ENCODE measurements around the gene TANC1. TPM values are rescaled to one million over a fixed set of nuclear protein-coding genes. Genes with fewer than 3 reads are reported as not detected.

The TANC1 gene
- total and polyA plus RNA-seq, 2 experiments from 2014 or later = 2.8 to 9.5 TPM

- H3K4me2 ChIP-seq = no peak overlapping the region
- H3K27me3 ChIP-seq (ENCODE audit: insufficient read depth) = no peaks in the 10 kb centered on the region
- no peak overlapping the region for H2AFZ ChIP-seq
- Mint-ChIP-seq H3K27me3 (ENCODE audit: insufficient read depth, low read depth, poor library complexity) (no peaks in the 10 kb centered on the region), H3K4me1 (peaks cover 15% of the 10 kb centered on the region), H3K27ac (no peak overlapping the region), H3K4me3 (no peak overlapping the region), H3K36me3 (ENCODE audit: low read depth) (no peaks in the 10 kb centered on the region), H3K9me3 (no peaks in the 10 kb centered on the region)
- no peak for DNase-seq (ENCODE audit: low spot score)
- no peak overlapping the region for H3K4me3 ChIP-seq
- H3K4me1 ChIP-seq (ENCODE audit: insufficient read depth) = peaks cover 5% of the 10 kb centered on the region; the same call in 1 of the 2 replicates
- no peaks in the 10 kb centered on the region for H3K9me2 ChIP-seq (ENCODE audit: insufficient read depth)
- H3K36me3 ChIP-seq (ENCODE audit: insufficient read depth) = no peaks in the 10 kb centered on the region
- H3K79me2 ChIP-seq (replicated peaks; ENCODE audit: insufficient read depth) = no peaks in the 10 kb centered on the region
- H3K27ac ChIP-seq (ENCODE audit: low read depth) = no peak overlapping the region
- no peaks in the 10 kb centered on the region for H4K20me1 ChIP-seq (replicated peaks; ENCODE audit: insufficient read depth)
- peak; percentile 40 for ATAC-seq
- H3F3A ChIP-seq (replicated peaks; ENCODE audit: low read depth) = no peaks in the 10 kb centered on the region
- TF ChIP-seq ZNF114 (CRISPR knock-in tag; IDR thresholded peaks at IDR 0.05) = no peak
- TF ChIP-seq EZH2phosphoT487 (IDR thresholded peaks at IDR 0.05; ENCODE audit: unreplicated experiment) = no peak
- TF ChIP-seq STAT1 (IDR thresholded peaks at IDR 0.05; ENCODE audit: unreplicated experiment) = no peak
Observed at GRCh38 chr2:159131267-159131913, 162.9 kb downstream of the TANC1 start.

- no peak overlapping the region for H3K4me3 Mint-ChIP-seq
- no peaks in the 10 kb centered on the region for H3K27me3 Mint-ChIP-seq (ENCODE audit: insufficient read depth, low read depth, poor library complexity)
- Histone ChIP-seq H3K27ac (ENCODE audit: low read depth) (no peak overlapping the region), H3K4me1 (ENCODE audit: insufficient read depth) (peaks cover 5% of the 10 kb centered on the region; the same call in 1 of the 2 replicates), H3K4me2 (no peak overlapping the region), H3F3A (replicated peaks; ENCODE audit: low read depth) (no peaks in the 10 kb centered on the region), H3K4me3 (no peak overlapping the region), H3K27me3 (ENCODE audit: insufficient read depth) (no peaks in the 10 kb centered on the region), H3K36me3 (ENCODE audit: insufficient read depth) (no peaks in the 10 kb centered on the region), H2AFZ (no peak overlapping the region), H4K20me1 (replicated peaks; ENCODE audit: insufficient read depth) (no peaks in the 10 kb centered on the region), H3K9me2 (ENCODE audit: insufficient read depth) (no peaks in the 10 kb centered on the region), H3K79me2 (replicated peaks; ENCODE audit: insufficient read depth) (no peaks in the 10 kb centered on the region)
- peaks cover 15% of the 10 kb centered on the region for H3K4me1 Mint-ChIP-seq
- H3K27ac Mint-ChIP-seq = no peak overlapping the region
- DNase-seq (ENCODE audit: low spot score) = no peak
- TF ChIP-seq, protein P1, sequence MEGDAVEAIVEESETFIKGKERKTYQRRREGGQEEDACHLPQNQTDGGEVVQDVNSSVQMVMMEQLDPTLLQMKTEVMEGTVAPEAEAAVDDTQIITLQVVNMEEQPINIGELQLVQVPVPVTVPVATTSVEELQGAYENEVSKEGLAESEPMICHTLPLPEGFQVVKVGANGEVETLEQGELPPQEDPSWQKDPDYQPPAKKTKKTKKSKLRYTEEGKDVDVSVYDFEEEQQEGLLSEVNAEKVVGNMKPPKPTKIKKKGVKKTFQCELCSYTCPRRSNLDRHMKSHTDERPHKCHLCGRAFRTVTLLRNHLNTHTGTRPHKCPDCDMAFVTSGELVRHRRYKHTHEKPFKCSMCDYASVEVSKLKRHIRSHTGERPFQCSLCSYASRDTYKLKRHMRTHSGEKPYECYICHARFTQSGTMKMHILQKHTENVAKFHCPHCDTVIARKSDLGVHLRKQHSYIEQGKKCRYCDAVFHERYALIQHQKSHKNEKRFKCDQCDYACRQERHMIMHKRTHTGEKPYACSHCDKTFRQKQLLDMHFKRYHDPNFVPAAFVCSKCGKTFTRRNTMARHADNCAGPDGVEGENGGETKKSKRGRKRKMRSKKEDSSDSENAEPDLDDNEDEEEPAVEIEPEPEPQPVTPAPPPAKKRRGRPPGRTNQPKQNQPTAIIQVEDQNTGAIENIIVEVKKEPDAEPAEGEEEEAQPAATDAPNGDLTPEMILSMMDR (conservative IDR thresholded peaks at IDR 0.05; ENCODE audit: low read depth in 2 of 2) = no peak
- no peak for TF ChIP-seq EZH2phosphoT487 (IDR thresholded peaks at IDR 0.05; ENCODE audit: unreplicated experiment)
- TF ChIP-seq, protein P2, sequence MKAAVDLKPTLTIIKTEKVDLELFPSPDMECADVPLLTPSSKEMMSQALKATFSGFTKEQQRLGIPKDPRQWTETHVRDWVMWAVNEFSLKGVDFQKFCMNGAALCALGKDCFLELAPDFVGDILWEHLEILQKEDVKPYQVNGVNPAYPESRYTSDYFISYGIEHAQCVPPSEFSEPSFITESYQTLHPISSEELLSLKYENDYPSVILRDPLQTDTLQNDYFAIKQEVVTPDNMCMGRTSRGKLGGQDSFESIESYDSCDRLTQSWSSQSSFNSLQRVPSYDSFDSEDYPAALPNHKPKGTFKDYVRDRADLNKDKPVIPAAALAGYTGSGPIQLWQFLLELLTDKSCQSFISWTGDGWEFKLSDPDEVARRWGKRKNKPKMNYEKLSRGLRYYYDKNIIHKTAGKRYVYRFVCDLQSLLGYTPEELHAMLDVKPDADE (IDR thresholded peaks at IDR 0.05) = no peak
- no peak for TF ChIP-seq JUNB (IDR thresholded peaks at IDR 0.05; ENCODE audit: unreplicated experiment)
- no peak for TF ChIP-seq NANOG (IDR thresholded peaks at IDR 0.05; ENCODE audit: borderline replicate concordance)
- TF ChIP-seq CREB1 (CRISPR knock-in tag; IDR thresholded peaks at IDR 0.05; ENCODE audit: low read depth) = no peak
- TF ChIP-seq ZNF114 (CRISPR knock-in tag; IDR thresholded peaks at IDR 0.05) = no peak
- TF ChIP-seq, protein P3, sequence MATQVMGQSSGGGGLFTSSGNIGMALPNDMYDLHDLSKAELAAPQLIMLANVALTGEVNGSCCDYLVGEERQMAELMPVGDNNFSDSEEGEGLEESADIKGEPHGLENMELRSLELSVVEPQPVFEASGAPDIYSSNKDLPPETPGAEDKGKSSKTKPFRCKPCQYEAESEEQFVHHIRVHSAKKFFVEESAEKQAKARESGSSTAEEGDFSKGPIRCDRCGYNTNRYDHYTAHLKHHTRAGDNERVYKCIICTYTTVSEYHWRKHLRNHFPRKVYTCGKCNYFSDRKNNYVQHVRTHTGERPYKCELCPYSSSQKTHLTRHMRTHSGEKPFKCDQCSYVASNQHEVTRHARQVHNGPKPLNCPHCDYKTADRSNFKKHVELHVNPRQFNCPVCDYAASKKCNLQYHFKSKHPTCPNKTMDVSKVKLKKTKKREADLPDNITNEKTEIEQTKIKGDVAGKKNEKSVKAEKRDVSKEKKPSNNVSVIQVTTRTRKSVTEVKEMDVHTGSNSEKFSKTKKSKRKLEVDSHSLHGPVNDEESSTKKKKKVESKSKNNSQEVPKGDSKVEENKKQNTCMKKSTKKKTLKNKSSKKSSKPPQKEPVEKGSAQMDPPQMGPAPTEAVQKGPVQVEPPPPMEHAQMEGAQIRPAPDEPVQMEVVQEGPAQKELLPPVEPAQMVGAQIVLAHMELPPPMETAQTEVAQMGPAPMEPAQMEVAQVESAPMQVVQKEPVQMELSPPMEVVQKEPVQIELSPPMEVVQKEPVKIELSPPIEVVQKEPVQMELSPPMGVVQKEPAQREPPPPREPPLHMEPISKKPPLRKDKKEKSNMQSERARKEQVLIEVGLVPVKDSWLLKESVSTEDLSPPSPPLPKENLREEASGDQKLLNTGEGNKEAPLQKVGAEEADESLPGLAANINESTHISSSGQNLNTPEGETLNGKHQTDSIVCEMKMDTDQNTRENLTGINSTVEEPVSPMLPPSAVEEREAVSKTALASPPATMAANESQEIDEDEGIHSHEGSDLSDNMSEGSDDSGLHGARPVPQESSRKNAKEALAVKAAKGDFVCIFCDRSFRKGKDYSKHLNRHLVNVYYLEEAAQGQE (IDR thresholded peaks at IDR 0.05; ENCODE audit: unreplicated experiment) = no peak
- H3K36me3 Mint-ChIP-seq (ENCODE audit: low read depth) = no peaks in the 10 kb centered on the region
- ATAC-seq = no peak
- no peaks in the 10 kb centered on the region for H3K9me3 Mint-ChIP-seq
Observed at GRCh38 chr2:159131914-159132281, 163.5 kb downstream of the TANC1 start.
